GM12872 (cell line): Measurements from ENCODE around the gene CHKB.

Source experiments
- CTCF ChIP-seq: IDR thresholded peaks from 3 replicates; pipeline ENCODE4 v1.5.1; 2011; ENCODE audit warnings: low read depth, mild to moderate bottlenecking, low read length, moderate library complexity; ENCODE audit not compliant: insufficient read depth

The CHKB gene

GRCh38 chr22:50537765-50538164, 44.9 kb downstream of the CHKB start:
- no peak for TF ChIP-seq CTCF

- TF ChIP-seq CTCF: no peak
These were observed 46.4 kb downstream of the CHKB start for GRCh38 chr22:50536226-50536625.

- no peak for TF ChIP-seq CTCF
These were observed 47.5 kb downstream of the CHKB start for GRCh38 chr22:50535113-50535512.

GRCh38 chr22:50532824-50533796, 49.5 kb downstream of the CHKB start:
- TF ChIP-seq CTCF: no peak

GRCh38 chr22:50531962-50532674, 50.5 kb downstream of the CHKB start:
- TF ChIP-seq CTCF: no peak

- no peak for TF ChIP-seq CTCF
These were observed 51.1 kb downstream of the CHKB start for GRCh38 chr22:50531546-50531961.

GRCh38 chr22:50530877-50531545, 51.6 kb downstream of the CHKB start:
- no peak for TF ChIP-seq CTCF
